Endothelial cell of umbilical vein (primary cell): ENCODE data around the gene MAGEA11. TPM values are rescaled to one million over a fixed set of nuclear protein-coding genes. Genes with fewer than 3 reads are reported as not detected.
"Not testable (repeated sequence)": the region's sequence is repeated elsewhere in the genome, so short reads cannot be mapped to it uniquely, and the experiment has no call there.

ENCODE experiments used
- BruUV-seq: library from RNA; stranded (reverse); fragments of 400-500 nt; replicated peaks from 2 replicates; lab custom pipeline; 2021; lab: Mats Ljungman, UMichigan
- CTCF ChIA-PET: fragments of 300-600, 350-600 bp; sonication (Branson Sonifier 250); formaldehyde crosslinking; loops from one replicate; lab custom pipeline; 2021; ENCODE audit warnings: antibody characterized with exemption, inconsistent platforms; lab: Charles Lee
- POLR2A ChIA-PET: fragments of 300-600, 350-600 bp; sonication (Branson Sonifier 250); formaldehyde crosslinking; loops from one replicate; lab custom pipeline; 2021; ENCODE audit warnings: antibody characterized with exemption, inconsistent platforms; lab: Charles Lee
- DNase-seq: peaks from one replicate; pipeline ENCODE4 v3.0.0-alpha.2; 2011; ENCODE audit warnings: low read depth, low spot score
- FAIRE-seq: peaks from 2 replicates; lab custom pipeline; 2011; peaks lifted over from hg19 to GRCh38; lab: Jason Lieb, UNC
- H2AFZ ChIP-seq: 2 replicates; pipeline ENCODE4 v1.6.0; 2012; ENCODE audit warnings: low read depth, low read length, control low read depth, inconsistent platforms
- H3K27ac ChIP-seq: 2 replicates; pipeline ENCODE4 v1.5.1; 2011; ENCODE audit warnings: low read depth, mild to moderate bottlenecking, control low read depth, low read length, moderate library complexity; ENCODE audit not compliant: insufficient read depth
- H3K27me3 ChIP-seq, 2 experiments: 2 replicates each; pipeline versions ENCODE4 v1.6.0 to v1.6.1; 2011; ENCODE audit warnings: low read length in 2 of 2, mixed read lengths in 1 of 2; ENCODE audit not compliant: control insufficient read depth in 2 of 2, insufficient read depth in 2 of 2
- H3K36me3 ChIP-seq, 2 experiments: 2 replicates in 1 of 2; 3 replicates in 1 of 2; pipeline ENCODE4 v1.5.1; 2011; ENCODE audit warnings: low read length in 2 of 2, mild to moderate bottlenecking in 1 of 2, moderate library complexity in 1 of 2; ENCODE audit not compliant: control insufficient read depth in 2 of 2, insufficient read depth in 2 of 2; ENCODE audit errors: extremely low read depth in 1 of 2
- H3K4me1 ChIP-seq: 3 replicates; pipeline ENCODE4 v1.5.1; 2011; ENCODE audit warnings: mild to moderate bottlenecking, low read length; ENCODE audit not compliant: control insufficient read depth, insufficient read depth; ENCODE audit errors: extremely low read depth
- H3K4me2 ChIP-seq: 2 replicates; pipeline ENCODE4 v1.6.1; 2011; ENCODE audit warnings: low read length, control low read depth, mixed read lengths; ENCODE audit not compliant: insufficient read depth
- H3K4me3 ChIP-seq, 3 experiments: fragments of 200-600 bp in 1 of 3; sonication (generic), shearing (Covaris generic) in 1 of 3; replicated peaks in 1 of 3; 2 replicates each; pipeline ENCODE4 v1.5.1; 2011 to 2016; ENCODE audit warnings: control low read depth in 3 of 3, low read length in 3 of 3, mild to moderate bottlenecking in 2 of 3, inconsistent platforms in 1 of 3, low read depth in 1 of 3, moderate library complexity in 1 of 3; ENCODE audit not compliant: insufficient read depth in 1 of 3
- H3K79me2 ChIP-seq: 2 replicates; pipeline ENCODE4 v1.6.0; 2012; ENCODE audit warnings: low read length, inconsistent platforms; ENCODE audit not compliant: control insufficient read depth, insufficient read depth
- H3K9ac ChIP-seq: replicated peaks from 2 replicates; pipeline ENCODE3; 2011; ENCODE audit warnings: low read length, control low read depth; ENCODE audit not compliant: insufficient read depth; ENCODE audit errors: extremely low read depth
- H3K9me1 ChIP-seq: replicated peaks from 3 replicates; pipeline ENCODE4 v1.6.0; 2011; ENCODE audit warnings: mild to moderate bottlenecking, low read length; ENCODE audit not compliant: control insufficient read depth, insufficient read depth; ENCODE audit errors: extremely low read depth
- H3K9me3 ChIP-seq: replicated peaks from 2 replicates; pipeline ENCODE4 v1.5.1; 2012; ENCODE audit warnings: low read length, inconsistent platforms; ENCODE audit not compliant: control insufficient read depth, insufficient read depth
- H4K20me1 ChIP-seq: replicated peaks from 2 replicates; pipeline ENCODE3; 2011; ENCODE audit warnings: mild to moderate bottlenecking, low read length; ENCODE audit not compliant: control insufficient read depth, insufficient read depth; ENCODE audit errors: extremely low read depth
- CTCF ChIP-seq, 2 donors: IDR thresholded peaks; 1 replicate in 1 of 2; 2 replicates in 1 of 2; pipeline ENCODE4 v1.5.1; 2011; ENCODE audit warnings: low read length in 2 of 2, mild to moderate bottlenecking in 2 of 2, moderate library complexity in 2 of 2, control low read depth in 1 of 2, inconsistent platforms in 1 of 2, low read depth in 1 of 2; ENCODE audit not compliant: insufficient read depth in 1 of 2; ENCODE audit errors: extremely low read depth in 1 of 2
- FOS ChIP-seq: IDR thresholded peaks from 2 replicates; pipeline ENCODE4 v1.6.1; 2011; ENCODE audit warnings: mild to moderate bottlenecking, low read length, moderate library complexity, borderline replicate concordance; ENCODE audit not compliant: insufficient read depth
- GATA2 ChIP-seq: IDR thresholded peaks from 2 replicates; pipeline ENCODE4 v1.7.0; 2011; ENCODE audit warnings: low read depth, mild to moderate bottlenecking, moderate library complexity, mixed read lengths, low read length; ENCODE audit not compliant: insufficient read length, insufficient read depth
- POLR2AphosphoS5 ChIP-seq: IDR thresholded peaks from 2 replicates; pipeline ENCODE4 v1.6.1; 2012; ENCODE audit warnings: low read depth, mild to moderate bottlenecking, control low read depth, low read length, moderate library complexity; ENCODE audit not compliant: insufficient read depth
- dilution Hi-C: fragments of 300-500 bp; cut with MboI; formaldehyde crosslinking; loops from one replicate; pipeline ENCODE4 v1.15.0; 2019; ENCODE audit warnings: low sequenced_read_pairs; ENCODE audit not compliant: extremely low pct_ligation_motif_present
- intact Hi-C: fragments of 100-400 bp; cut with micrococcal nuclease; formaldehyde crosslinking; loops from one replicate; pipeline ENCODE4 v1.10.0; 2022
- polyA plus RNA-seq, 4 experiments: library from polyadenylated mRNA; depleted of rRNA in 3 of 4; stranded (reverse) in 3 of 4; unstranded in 1 of 4; fragments of >200 nt; gene quantifications; 2 replicates each; pipeline versions ENCODE4 v1.2.1 to v1.2.3, GENCODE V29; 2011 to 2012; ENCODE audit warnings: missing spikeins in 1 of 4
- total RNA-seq: library from RNA; stranded (reverse); gene quantifications from 2 replicates; pipeline ENCODE4 v1.2.3, GENCODE V29; 2021

The MAGEA11 gene
- total and polyA plus RNA-seq, 2 donors (not counting 3 experiments of a cell fraction or from before 2014, with no cell fraction given): not detected

- H4K20me1 ChIP-seq, H3K36me3 ChIP-seq, H2AFZ ChIP-seq, CTCF ChIA-PET, H3K4me1 ChIP-seq, H3K9me1 ChIP-seq, intact Hi-C loops, H3K9ac ChIP-seq, H3K9me3 ChIP-seq, H3K4me3 ChIP-seq, BruUV-seq, H3K4me2 ChIP-seq, H3K79me2 ChIP-seq, H3K27ac ChIP-seq, POLR2A ChIA-PET, FAIRE-seq, dilution Hi-C loops, DNase-seq, H3K27me3 ChIP-seq: not testable (repeated sequence)
These were observed 36.3 kb upstream of the MAGEA11 start for GRCh38 chrX:149675554-149675953.

- DNase-seq, H3K27ac ChIP-seq, H3K9me3 ChIP-seq, H3K4me3 ChIP-seq, CTCF ChIA-PET, H2AFZ ChIP-seq, H3K9ac ChIP-seq, POLR2A ChIA-PET, FAIRE-seq, dilution Hi-C loops, H3K9me1 ChIP-seq, H3K79me2 ChIP-seq, H4K20me1 ChIP-seq, H3K4me1 ChIP-seq, H3K4me2 ChIP-seq, intact Hi-C loops, H3K27me3 ChIP-seq, BruUV-seq, H3K36me3 ChIP-seq: not testable (repeated sequence)
These were observed 32.6 kb upstream of the MAGEA11 start for GRCh38 chrX:149679164-149679678.

- ChIA-PET CTCF (no interaction called here), POLR2A (no interaction called here)
- no peaks in the 10 kb centered on the region for H3K27me3 ChIP-seq
- no peak overlapping the region for H3K27ac ChIP-seq
- H3K9ac ChIP-seq: no peak overlapping the region
- no peaks in the 10 kb centered on the region for H3K36me3 ChIP-seq
- no peaks in the 10 kb centered on the region for H3K9me1 ChIP-seq
- TF ChIP-seq GATA2: no peak
- TF ChIP-seq FOS: no peak
- TF ChIP-seq POLR2AphosphoS5: no peak
- TF ChIP-seq CTCF (IDR thresholded peaks at IDR 0.05; ENCODE audit: extremely low read depth in 1 of 2, insufficient read depth in 1 of 2, low read depth in 1 of 2, low read length in 2 of 2): no peak
- FAIRE-seq (no peak), DNase-seq (no peak)
- no peaks in the 10 kb centered on the region for H3K79me2 ChIP-seq
- H4K20me1 ChIP-seq: no peaks in the 10 kb centered on the region
- intact Hi-C loops: no loop called here
- dilution Hi-C loops: no loop called here
- H3K4me1 ChIP-seq: no peaks in the 10 kb centered on the region
- H3K9me3 ChIP-seq: no peaks in the 10 kb centered on the region
- H3K4me3 ChIP-seq: no peak overlapping the region
- BruUV-seq: no TSS peak
- no peak overlapping the region for H2AFZ ChIP-seq
- H3K4me2 ChIP-seq: no peak overlapping the region
These were observed 30.7 kb upstream of the MAGEA11 start for GRCh38 chrX:149681182-149681581.
